Measurements from ENCODE around the gene SH3RF3. TPM values are rescaled to one million over a fixed set of nuclear protein-coding genes. Genes with fewer than 3 reads are reported as not detected.

Gene SH3RF3
- total RNA-seq, 1 donor from 2014 or later: 1.3 TPM

DNA sequence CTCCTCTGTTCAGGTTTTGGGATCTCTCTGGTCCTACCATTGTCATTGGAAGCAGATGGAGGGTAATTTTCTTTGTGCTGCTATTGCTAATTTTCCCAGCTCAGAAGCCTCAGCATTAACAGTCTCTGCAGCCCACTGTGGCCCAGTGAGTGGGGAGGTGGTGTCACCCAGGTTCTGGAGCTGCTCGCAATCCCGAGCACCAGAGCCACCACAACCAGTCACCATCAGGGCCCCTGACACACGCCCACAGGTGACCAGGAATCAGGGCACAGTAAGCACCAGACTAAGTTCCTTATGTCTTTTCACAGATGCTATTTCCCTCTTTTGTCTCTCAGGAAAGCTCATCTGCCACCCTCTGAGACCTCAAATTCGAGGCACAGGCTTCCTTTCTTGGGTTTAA is 396.8 kb downstream of the SH3RF3 start:
- Mint-ChIP-seq H3K9me3 (ENCODE audit: low read depth) (no peaks in the 10 kb centered on the region), H3K36me3 (ENCODE audit: insufficient read depth) (no peaks in the 10 kb centered on the region), H3K27ac (no peak overlapping the region), H3K4me1 (ENCODE audit: low read depth) (peaks cover 8% of the 10 kb centered on the region), H3K4me3 (ENCODE audit: low read depth) (no peak overlapping the region), H3K27me3 (peaks cover 6% of the 10 kb centered on the region)
- TF ChIP-seq, protein P1, sequence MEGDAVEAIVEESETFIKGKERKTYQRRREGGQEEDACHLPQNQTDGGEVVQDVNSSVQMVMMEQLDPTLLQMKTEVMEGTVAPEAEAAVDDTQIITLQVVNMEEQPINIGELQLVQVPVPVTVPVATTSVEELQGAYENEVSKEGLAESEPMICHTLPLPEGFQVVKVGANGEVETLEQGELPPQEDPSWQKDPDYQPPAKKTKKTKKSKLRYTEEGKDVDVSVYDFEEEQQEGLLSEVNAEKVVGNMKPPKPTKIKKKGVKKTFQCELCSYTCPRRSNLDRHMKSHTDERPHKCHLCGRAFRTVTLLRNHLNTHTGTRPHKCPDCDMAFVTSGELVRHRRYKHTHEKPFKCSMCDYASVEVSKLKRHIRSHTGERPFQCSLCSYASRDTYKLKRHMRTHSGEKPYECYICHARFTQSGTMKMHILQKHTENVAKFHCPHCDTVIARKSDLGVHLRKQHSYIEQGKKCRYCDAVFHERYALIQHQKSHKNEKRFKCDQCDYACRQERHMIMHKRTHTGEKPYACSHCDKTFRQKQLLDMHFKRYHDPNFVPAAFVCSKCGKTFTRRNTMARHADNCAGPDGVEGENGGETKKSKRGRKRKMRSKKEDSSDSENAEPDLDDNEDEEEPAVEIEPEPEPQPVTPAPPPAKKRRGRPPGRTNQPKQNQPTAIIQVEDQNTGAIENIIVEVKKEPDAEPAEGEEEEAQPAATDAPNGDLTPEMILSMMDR (IDR thresholded peaks at IDR 0.05; ENCODE audit: unreplicated experiment): no peak
- DNase-seq (ENCODE audit: low spot score, unreplicated experiment): no peak

DNA sequence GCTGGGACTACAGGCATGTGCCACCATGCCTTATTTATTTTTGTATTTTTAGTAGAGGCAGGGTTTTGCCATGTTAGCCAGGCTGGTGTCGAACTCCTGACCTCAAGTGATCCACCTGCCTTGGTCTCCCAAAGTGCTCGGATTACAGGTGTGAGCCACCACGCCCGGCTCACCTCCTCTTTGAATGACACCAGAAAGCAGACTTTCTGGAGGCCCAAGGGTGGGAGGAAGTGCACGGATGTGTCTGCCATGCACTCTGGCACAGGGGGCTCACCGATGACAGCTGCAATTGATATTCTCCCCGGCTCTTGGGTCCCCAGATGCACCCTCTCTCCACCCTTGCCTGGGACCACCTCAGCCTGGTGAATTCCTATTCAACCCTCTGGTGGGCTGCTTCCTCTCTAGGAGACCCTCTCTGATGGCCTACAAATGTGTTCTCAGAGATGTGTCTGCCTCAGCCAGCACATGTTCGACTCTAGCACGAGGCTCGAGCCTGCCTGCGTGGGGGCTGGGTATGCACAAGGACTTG is 397.5 kb downstream of the SH3RF3 start:
- Mint-ChIP-seq H3K9me3 (ENCODE audit: low read depth) (no peaks in the 10 kb centered on the region), H3K4me1 (ENCODE audit: low read depth) (peaks cover 8% of the 10 kb centered on the region), H3K27me3 (peaks cover 6% of the 10 kb centered on the region), H3K36me3 (ENCODE audit: insufficient read depth) (no peaks in the 10 kb centered on the region), H3K27ac (no peak overlapping the region), H3K4me3 (ENCODE audit: low read depth) (no peak overlapping the region)
- no peak for DNase-seq (ENCODE audit: low spot score, unreplicated experiment)
- TF ChIP-seq, protein P1 (IDR thresholded peaks at IDR 0.05; ENCODE audit: unreplicated experiment): no peak

- Mint-ChIP-seq H3K36me3 (ENCODE audit: insufficient read depth) (no peaks in the 10 kb centered on the region), H3K9me3 (ENCODE audit: low read depth) (no peaks in the 10 kb centered on the region), H3K27me3 (peaks cover 5% of the 10 kb centered on the region), H3K4me3 (ENCODE audit: low read depth) (no peak overlapping the region), H3K27ac (no peak overlapping the region), H3K4me1 (ENCODE audit: low read depth) (peaks cover 8% of the 10 kb centered on the region)
- DNase-seq (ENCODE audit: low spot score, unreplicated experiment): no peak
- TF ChIP-seq, protein P1 (IDR thresholded peaks at IDR 0.05; ENCODE audit: unreplicated experiment): no peak
Observed at GRCh38 chr2:109527079-109527478, 398.1 kb downstream of the SH3RF3 start.

- Mint-ChIP-seq H3K27ac (no peak overlapping the region), H3K4me1 (ENCODE audit: low read depth) (peaks cover 8% of the 10 kb centered on the region), H3K4me3 (ENCODE audit: low read depth) (no peak overlapping the region), H3K36me3 (ENCODE audit: insufficient read depth) (no peaks in the 10 kb centered on the region), H3K9me3 (ENCODE audit: low read depth) (no peaks in the 10 kb centered on the region), H3K27me3 (peaks cover 2% of the 10 kb centered on the region)
- DNase-seq (ENCODE audit: low spot score, unreplicated experiment): no peak
- TF ChIP-seq, protein P1 (IDR thresholded peaks at IDR 0.05; ENCODE audit: unreplicated experiment): no peak
Observed at GRCh38 chr2:109527846-109528705, 399.1 kb downstream of the SH3RF3 start.

DNA sequence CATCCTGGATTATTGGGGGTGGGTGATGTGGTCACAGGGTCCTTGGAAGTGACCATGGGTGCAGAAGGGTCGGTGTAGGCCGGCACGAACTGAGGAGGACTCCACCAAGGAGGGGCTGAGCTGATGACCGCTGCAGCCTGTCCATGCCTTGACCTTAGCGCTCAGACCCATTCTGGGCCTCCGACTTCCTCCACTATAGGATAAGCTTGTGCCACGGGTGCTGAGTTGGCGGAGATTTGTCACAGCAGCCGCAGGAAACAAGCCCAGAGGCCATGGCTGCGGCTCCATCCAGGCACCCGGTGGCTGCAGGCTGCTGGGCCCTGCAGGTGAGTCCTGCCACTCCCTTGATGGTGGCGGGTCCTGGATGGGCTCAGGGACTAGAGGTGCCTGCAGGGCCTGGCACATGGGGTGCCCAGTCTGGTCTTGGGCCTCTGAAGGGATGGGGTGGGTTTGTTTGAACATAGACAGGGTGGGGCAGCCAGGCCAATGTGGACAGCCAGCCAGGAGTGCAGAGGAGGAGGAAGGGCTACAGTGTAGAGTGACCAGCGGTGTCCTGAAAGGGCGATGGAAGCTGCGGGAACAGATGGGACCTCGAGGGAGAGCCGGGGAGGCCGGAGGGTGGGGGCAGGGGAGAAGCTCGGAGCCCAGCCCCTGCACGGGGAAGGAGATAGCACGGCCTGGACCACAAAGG is 400.0 kb downstream of the SH3RF3 start:
- peaks cover 2% of the 10 kb centered on the region for H3K27me3 Mint-ChIP-seq
- DNase-seq (ENCODE audit: low spot score, unreplicated experiment): no peak
- H3K36me3 Mint-ChIP-seq (ENCODE audit: insufficient read depth): no peaks in the 10 kb centered on the region
- H3K4me3 Mint-ChIP-seq (ENCODE audit: low read depth): no peak overlapping the region
- no peaks in the 10 kb centered on the region for H3K9me3 Mint-ChIP-seq (ENCODE audit: low read depth)
- TF ChIP-seq, protein P1 (IDR thresholded peaks at IDR 0.05; ENCODE audit: unreplicated experiment): no peak
- H3K27ac Mint-ChIP-seq: no peak overlapping the region
- H3K4me1 Mint-ChIP-seq (ENCODE audit: low read depth): peaks cover 8% of the 10 kb centered on the region
